ENCODE data around the gene TMUB2.

- TF ChIP-seq CTCF (IDR thresholded peaks at IDR 0.05; ENCODE audit: insufficient read depth, low read length, poor library complexity, severe bottlenecking) (no peak), EZH2phosphoT487 (conservative IDR thresholded peaks at IDR 0.05; ENCODE audit: low read length) (no peak)
Measured at GRCh38 chr17:44219108-44219615, 32.4 kb downstream of the TMUB2 start.

Measured in SU-DHL-6 (cell line).